HG02884 (cell line): ENCODE results near the gene HHAT.
A peak's percentile ranks its signal among the peaks of the same experiment; 100 is the strongest.
"Not testable (repeated sequence)": the region's sequence is repeated elsewhere in the genome, so short reads cannot be mapped to it uniquely, and the experiment has no call there.

ENCODE experiments used
- ATAC-seq: cut with Tn5 transposase; IDR thresholded peaks from one replicate; pipeline ENCODE4 v1.9.1; 2021; ENCODE audit warnings: mild to moderate bottlenecking, moderate library complexity; ENCODE audit not compliant: unreplicated experiment

Gene HHAT

GRCh38 chr1:210385228-210385627 lies 56.5 kb downstream of the HHAT start:
- no peak for ATAC-seq

GRCh38 chr1:210394281-210394821 lies 65.6 kb downstream of the HHAT start:
- no peak for ATAC-seq

- ATAC-seq: no peak
These were observed 67.8 kb downstream of the HHAT start for GRCh38 chr1:210396541-210396940.

- ATAC-seq: no peak
These were observed 68.5 kb downstream of the HHAT start for GRCh38 chr1:210397252-210397651.

- ATAC-seq: no peak
These were observed 69.0 kb downstream of the HHAT start for GRCh38 chr1:210397681-210398080.

GRCh38 chr1:210398466-210398865 lies 69.8 kb downstream of the HHAT start:
- no peak for ATAC-seq

- ATAC-seq: peak; percentile 92
These were observed 71.5 kb downstream of the HHAT start for GRCh38 chr1:210400043-210400840.

GRCh38 chr1:210402560-210402959 lies 73.9 kb downstream of the HHAT start:
- ATAC-seq: no peak

GRCh38 chr1:210405316-210405715 lies 76.6 kb downstream of the HHAT start:
- ATAC-seq: no peak

GRCh38 chr1:210406341-210406740 lies 77.6 kb downstream of the HHAT start:
- not testable (repeated sequence) for ATAC-seq

GRCh38 chr1:210407207-210407886 lies 78.6 kb downstream of the HHAT start:
- ATAC-seq: peak; percentile 79

GRCh38 chr1:210407887-210408252 lies 79.2 kb downstream of the HHAT start:
- no peak for ATAC-seq

GRCh38 chr1:210412240-210412639 lies 83.5 kb downstream of the HHAT start:
- no peak for ATAC-seq

- no peak for ATAC-seq
These were observed 85.2 kb downstream of the HHAT start for GRCh38 chr1:210413951-210414350.

- ATAC-seq: no peak
These were observed 87.2 kb downstream of the HHAT start for GRCh38 chr1:210415846-210416448.

GRCh38 chr1:210416681-210417080 lies 88.0 kb downstream of the HHAT start:
- ATAC-seq: no peak

- ATAC-seq: no peak
These were observed 89.2 kb downstream of the HHAT start for GRCh38 chr1:210417881-210418280.

- ATAC-seq: no peak
These were observed 90.4 kb downstream of the HHAT start for GRCh38 chr1:210418863-210419650.

GRCh38 chr1:210426696-210427095 lies 98.0 kb downstream of the HHAT start:
- not testable (repeated sequence) for ATAC-seq

- no peak for ATAC-seq
These were observed 100.0 kb downstream of the HHAT start for GRCh38 chr1:210428696-210429095.

GRCh38 chr1:210434223-210434622 lies 105.5 kb downstream of the HHAT start:
- ATAC-seq: no peak
